Astrocyte (in vitro differentiated cells and primary cell): ENCODE data around the gene SPRED2. TPM values are rescaled to one million over a fixed set of nuclear protein-coding genes. Genes with fewer than 3 reads are reported as not detected.
A peak's percentile ranks its signal among the peaks of the same experiment; 100 is the strongest.
"Not testable (repeated sequence)": the region's sequence is repeated elsewhere in the genome, so short reads cannot be mapped to it uniquely, and the experiment has no call there.

Source experiments
- DNase-seq: peaks from one replicate; pipeline ENCODE4 v3.0.0-alpha.2; 2010; ENCODE audit warnings: low read depth
- FAIRE-seq: peaks from 2 replicates; lab custom pipeline; 2011; peaks lifted over from hg19 to GRCh38; lab: Jason Lieb, UNC
- H2AFZ ChIP-seq: 2 replicates; pipeline ENCODE4 v1.6.0; 2012; ENCODE audit warnings: low read depth, low read length, inconsistent platforms
- H3K27ac ChIP-seq: 2 replicates; pipeline ENCODE4 v1.5.1; 2011; ENCODE audit warnings: low read depth, low read length, inconsistent platforms
- H3K27me3 ChIP-seq: 2 replicates; pipeline ENCODE4 v1.6.0; 2011; ENCODE audit warnings: low read length, inconsistent platforms; ENCODE audit not compliant: insufficient read depth
- H3K36me3 ChIP-seq: 2 replicates; pipeline ENCODE4 v1.5.1; 2011; ENCODE audit warnings: low read length, inconsistent platforms; ENCODE audit not compliant: insufficient read depth
- H3K4me1 ChIP-seq: 2 replicates; pipeline ENCODE4 v1.5.1; 2011; ENCODE audit warnings: low read length, inconsistent platforms; ENCODE audit not compliant: insufficient read depth
- H3K4me2 ChIP-seq: 2 replicates; pipeline ENCODE4 v1.6.0; 2012; ENCODE audit warnings: low read length, inconsistent platforms
- H3K4me3 ChIP-seq: 2 replicates; pipeline ENCODE4 v1.5.1; 2011; ENCODE audit warnings: low read depth, mild to moderate bottlenecking, low read length, inconsistent platforms; ENCODE audit not compliant: insufficient read depth
- H3K79me2 ChIP-seq: 2 replicates; pipeline ENCODE4 v1.6.0; 2012; ENCODE audit warnings: mild to moderate bottlenecking, low read length, inconsistent platforms; ENCODE audit not compliant: insufficient read depth
- H3K9ac ChIP-seq: 2 replicates; pipeline ENCODE4 v1.6.0; 2012; ENCODE audit warnings: mild to moderate bottlenecking, low read length, inconsistent platforms
- H3K9me3 ChIP-seq: 2 replicates; pipeline ENCODE4 v1.5.1; 2012; ENCODE audit warnings: low read depth, mild to moderate bottlenecking, low read length, inconsistent platforms; ENCODE audit not compliant: insufficient read depth
- H4K20me1 ChIP-seq: 2 replicates; pipeline ENCODE4 v1.6.0; 2012; ENCODE audit warnings: low read length, inconsistent platforms; ENCODE audit not compliant: insufficient read depth
- H3K27ac Mint-ChIP-seq: one replicate; pipeline ENCODE4 v1.8.0; 2021; ENCODE audit warnings: mild to moderate bottlenecking, mixed read lengths; ENCODE audit not compliant: unreplicated experiment
- H3K27me3 Mint-ChIP-seq: one replicate; pipeline ENCODE4 v1.8.0; 2021; ENCODE audit warnings: low read depth, mixed read lengths; ENCODE audit not compliant: unreplicated experiment
- H3K36me3 Mint-ChIP-seq: one replicate; pipeline ENCODE4 v1.8.0; 2021; ENCODE audit warnings: low read depth, mixed read lengths; ENCODE audit not compliant: unreplicated experiment
- H3K4me1 Mint-ChIP-seq: one replicate; pipeline ENCODE4 v1.8.0; 2021; ENCODE audit warnings: low read depth, mixed read lengths; ENCODE audit not compliant: unreplicated experiment
- H3K4me3 Mint-ChIP-seq: one replicate; pipeline ENCODE4 v1.8.0; 2021; ENCODE audit warnings: mild to moderate bottlenecking, moderate library complexity, mixed read lengths; ENCODE audit not compliant: unreplicated experiment
- H3K9me3 Mint-ChIP-seq: one replicate; pipeline ENCODE4 v1.8.0; 2021; ENCODE audit warnings: mild to moderate bottlenecking, mixed read lengths; ENCODE audit not compliant: unreplicated experiment
- EZH2 ChIP-seq: IDR thresholded peaks from 2 replicates; pipeline ENCODE4 v1.6.1; 2012; ENCODE audit warnings: mild to moderate bottlenecking, low read length, inconsistent platforms; ENCODE audit not compliant: insufficient read depth
- total RNA-seq: library from RNA; stranded (reverse); gene quantifications from 2 replicates; pipeline ENCODE4 v1.2.1, GENCODE V29; 2021
- TF ChIP-seq, protein P1 (sequence below): IDR thresholded peaks from 2 replicates; pipeline ENCODE4 v1.5.1; 2011; ENCODE audit warnings: low read depth, mild to moderate bottlenecking, inconsistent platforms, low read length, moderate library complexity; ENCODE audit not compliant: insufficient read depth

The SPRED2 gene
- total RNA-seq, 1 donor from 2014 or later, result 47.3 TPM

DNA sequence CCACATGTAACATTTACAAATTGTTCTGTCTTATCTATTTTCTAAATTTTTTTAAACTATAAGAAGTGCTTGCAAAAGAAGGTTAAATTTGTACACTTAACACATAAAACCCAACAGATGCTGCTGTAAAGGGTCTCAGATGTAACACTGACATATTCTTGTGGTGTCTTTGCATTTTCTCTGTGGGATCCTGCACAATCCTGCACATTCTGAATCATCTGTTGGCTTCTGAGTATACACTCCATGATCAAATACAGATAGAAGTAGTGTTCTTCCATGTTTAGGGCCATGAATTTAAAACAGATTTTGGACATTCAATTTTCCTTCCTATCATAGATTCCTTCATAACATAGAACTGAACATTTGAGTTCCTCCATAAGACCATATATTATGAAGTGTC, 89.0 kb downstream of the SPRED2 start:
- Histone ChIP-seq H2AFZ (no peak overlapping the region), H3K36me3 (peaks cover 16% of the 10 kb centered on the region), H3K9me3 (no peaks in the 10 kb centered on the region), H3K4me2 (no peak overlapping the region), H3K79me2 (peaks cover 54% of the 10 kb centered on the region), H3K4me1 (no peaks in the 10 kb centered on the region), H3K4me3 (no peak overlapping the region), H3K9ac (no peak overlapping the region), H3K27me3 (no peaks in the 10 kb centered on the region), H4K20me1 (peaks cover 52% of the 10 kb centered on the region), H3K27ac (no peak overlapping the region)
- Mint-ChIP-seq H3K27me3 (no peaks in the 10 kb centered on the region), H3K4me1 (peaks cover 11% of the 10 kb centered on the region), H3K9me3 (no peaks in the 10 kb centered on the region), H3K27ac (no peak overlapping the region), H3K36me3 (peaks cover 5% of the 10 kb centered on the region), H3K4me3 (no peak overlapping the region)
- FAIRE-seq, result no peak
- TF ChIP-seq, protein P1, sequence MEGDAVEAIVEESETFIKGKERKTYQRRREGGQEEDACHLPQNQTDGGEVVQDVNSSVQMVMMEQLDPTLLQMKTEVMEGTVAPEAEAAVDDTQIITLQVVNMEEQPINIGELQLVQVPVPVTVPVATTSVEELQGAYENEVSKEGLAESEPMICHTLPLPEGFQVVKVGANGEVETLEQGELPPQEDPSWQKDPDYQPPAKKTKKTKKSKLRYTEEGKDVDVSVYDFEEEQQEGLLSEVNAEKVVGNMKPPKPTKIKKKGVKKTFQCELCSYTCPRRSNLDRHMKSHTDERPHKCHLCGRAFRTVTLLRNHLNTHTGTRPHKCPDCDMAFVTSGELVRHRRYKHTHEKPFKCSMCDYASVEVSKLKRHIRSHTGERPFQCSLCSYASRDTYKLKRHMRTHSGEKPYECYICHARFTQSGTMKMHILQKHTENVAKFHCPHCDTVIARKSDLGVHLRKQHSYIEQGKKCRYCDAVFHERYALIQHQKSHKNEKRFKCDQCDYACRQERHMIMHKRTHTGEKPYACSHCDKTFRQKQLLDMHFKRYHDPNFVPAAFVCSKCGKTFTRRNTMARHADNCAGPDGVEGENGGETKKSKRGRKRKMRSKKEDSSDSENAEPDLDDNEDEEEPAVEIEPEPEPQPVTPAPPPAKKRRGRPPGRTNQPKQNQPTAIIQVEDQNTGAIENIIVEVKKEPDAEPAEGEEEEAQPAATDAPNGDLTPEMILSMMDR, result no peak
- TF ChIP-seq EZH2, result no peak
- no peak for DNase-seq

DNA sequence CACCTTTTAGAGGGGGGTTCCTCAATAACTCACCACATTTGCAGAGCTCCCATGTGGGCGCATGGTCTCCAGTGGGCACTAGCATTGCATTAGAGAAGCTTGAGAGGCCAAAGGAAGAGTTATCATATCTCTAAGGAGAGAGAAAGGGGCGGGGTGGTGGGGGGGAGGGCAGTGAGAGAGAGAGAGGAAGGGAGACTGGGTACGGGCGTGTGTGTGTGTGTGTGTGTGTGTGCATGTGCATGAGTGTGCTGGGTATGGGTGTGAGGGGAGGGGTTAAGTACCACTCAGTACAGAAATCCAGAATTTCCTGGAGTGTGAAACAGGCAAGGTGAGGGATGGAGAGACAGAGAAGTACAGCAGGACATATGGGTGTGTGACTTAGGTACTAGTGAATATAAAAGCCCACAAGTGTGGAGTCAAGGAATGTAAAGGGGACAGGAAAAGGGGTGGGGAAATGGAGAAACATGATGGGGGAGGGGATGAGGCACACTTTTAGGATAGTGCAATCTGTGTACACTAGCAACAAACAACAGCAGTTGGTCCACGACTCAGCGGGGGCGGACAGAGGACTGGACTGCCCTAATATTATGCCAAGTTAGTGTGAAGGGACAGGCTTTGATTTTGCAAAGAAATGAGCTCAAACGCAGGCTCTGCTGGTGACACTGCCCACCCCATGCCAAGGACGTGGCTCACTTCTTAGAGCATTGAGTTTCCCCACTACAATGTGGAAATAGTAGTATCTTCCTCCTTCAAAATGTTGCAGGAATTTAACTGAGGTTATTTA, 91.3 kb downstream of the SPRED2 start:
- peaks cover 7% of the 10 kb centered on the region for H3K4me1 Mint-ChIP-seq
- Histone ChIP-seq H3K4me1 (no peaks in the 10 kb centered on the region), H3K79me2 (peaks cover 33% of the 10 kb centered on the region), H4K20me1 (peaks cover 30% of the 10 kb centered on the region), H3K27ac (no peak overlapping the region), H2AFZ (no peak overlapping the region), H3K4me3 (no peak overlapping the region), H3K27me3 (no peaks in the 10 kb centered on the region), H3K36me3 (peaks cover 16% of the 10 kb centered on the region), H3K9me3 (no peaks in the 10 kb centered on the region), H3K4me2 (no peak overlapping the region), H3K9ac (no peak overlapping the region)
- H3K36me3 Mint-ChIP-seq, result peaks cover 3% of the 10 kb centered on the region
- H3K27me3 Mint-ChIP-seq, result no peaks in the 10 kb centered on the region
- no peak for DNase-seq
- no peak overlapping the region for H3K4me3 Mint-ChIP-seq
- no peak for FAIRE-seq
- H3K27ac Mint-ChIP-seq, result peak overlapping the region; percentile 62
- TF ChIP-seq, protein P1, result no peak
- TF ChIP-seq EZH2, result no peak
- no peaks in the 10 kb centered on the region for H3K9me3 Mint-ChIP-seq

DNA sequence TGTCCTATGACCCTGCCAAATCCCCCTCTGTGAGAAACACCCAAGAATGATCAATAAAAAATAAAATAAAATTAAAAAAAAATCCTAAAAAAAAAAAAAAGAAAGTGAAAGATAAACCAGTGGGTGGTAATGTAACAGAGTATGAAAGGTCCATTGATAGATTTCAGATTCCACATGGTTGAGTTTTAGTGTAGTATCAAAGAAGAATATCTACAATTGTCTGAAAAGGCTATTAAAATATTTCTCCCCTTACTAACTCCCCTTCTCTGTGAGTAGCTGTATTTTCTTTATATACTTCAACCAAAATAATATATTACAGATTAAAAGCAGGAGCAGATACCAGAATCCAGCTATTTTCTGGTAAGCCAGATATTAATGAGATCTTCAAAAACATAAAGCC, 92.8 kb downstream of the SPRED2 start:
- Histone ChIP-seq H3K9ac (no peak overlapping the region), H3K4me2 (no peak overlapping the region), H2AFZ (no peak overlapping the region), H3K79me2 (peaks cover 22% of the 10 kb centered on the region), H3K27ac (no peak overlapping the region), H3K9me3 (no peaks in the 10 kb centered on the region), H3K27me3 (no peaks in the 10 kb centered on the region), H4K20me1 (peaks cover 19% of the 10 kb centered on the region), H3K36me3 (peaks cover 15% of the 10 kb centered on the region), H3K4me3 (no peak overlapping the region), H3K4me1 (no peaks in the 10 kb centered on the region)
- DNase-seq (no peak), FAIRE-seq (no peak)
- H3K27ac Mint-ChIP-seq, result no peak overlapping the region
- H3K4me1 Mint-ChIP-seq, result peaks cover 7% of the 10 kb centered on the region
- H3K9me3 Mint-ChIP-seq, result no peaks in the 10 kb centered on the region
- H3K36me3 Mint-ChIP-seq, result peaks cover 9% of the 10 kb centered on the region
- TF ChIP-seq EZH2, result no peak
- TF ChIP-seq, protein P1, result no peak
- no peak overlapping the region for H3K4me3 Mint-ChIP-seq
- H3K27me3 Mint-ChIP-seq, result no peaks in the 10 kb centered on the region

DNA sequence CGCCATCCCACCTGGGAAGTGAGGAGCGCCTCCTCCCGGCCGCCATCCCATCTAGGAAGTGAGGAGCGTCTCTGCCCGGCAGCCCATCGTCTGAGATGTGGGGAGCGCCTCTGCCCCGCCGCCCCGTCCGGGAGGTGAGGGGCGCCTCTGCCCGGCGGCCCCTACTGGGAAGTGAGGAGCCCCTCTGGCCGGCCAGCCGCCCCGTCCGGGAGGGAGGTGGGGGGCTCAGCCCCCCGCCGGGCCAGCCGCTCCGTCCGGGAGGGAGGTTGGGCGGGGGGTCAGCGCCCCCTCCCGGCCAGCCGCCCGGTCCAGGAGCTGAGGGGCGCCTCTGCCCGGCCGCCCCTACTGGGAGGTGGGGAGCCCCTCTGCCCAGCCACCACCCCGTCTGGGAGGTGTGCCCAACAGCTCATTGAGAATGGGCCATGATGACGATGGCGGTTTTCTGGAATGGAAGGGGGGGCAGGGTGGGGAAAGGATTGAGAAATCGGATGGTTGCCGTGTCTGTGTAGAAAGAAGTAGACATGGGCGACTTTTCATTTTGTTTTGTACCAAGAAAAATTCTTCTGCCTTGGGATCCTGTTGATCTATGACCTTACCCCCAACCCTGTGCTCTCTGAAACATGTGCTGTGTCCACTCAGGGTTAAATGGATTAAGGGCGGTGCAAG, 93.4 kb downstream of the SPRED2 start:
- not testable (repeated sequence) for H3K27me3 Mint-ChIP-seq

More for the DNA sequence above, 93.4 kb downstream of the SPRED2 start:
- not testable (repeated sequence) for H3K9me3 ChIP-seq, H3K27ac ChIP-seq, H3K9me3 Mint-ChIP-seq, FAIRE-seq, H3K4me1 Mint-ChIP-seq, DNase-seq, H3K4me3 Mint-ChIP-seq, H3K9ac ChIP-seq, H3K4me3 ChIP-seq, H3K4me2 ChIP-seq, H3K27ac Mint-ChIP-seq, H3K27me3 ChIP-seq, H2AFZ ChIP-seq, H3K4me1 ChIP-seq
- H3K36me3 Mint-ChIP-seq, result peaks cover 14% of the 10 kb centered on the region
- Histone ChIP-seq H3K79me2 (peaks cover 22% of the 10 kb centered on the region), H4K20me1 (peaks cover 18% of the 10 kb centered on the region), H3K36me3 (peaks cover 20% of the 10 kb centered on the region)
